Measurements from ENCODE around the gene DNMT1.
"Not testable (repeated sequence)": the region's sequence is repeated elsewhere in the genome, so short reads cannot be mapped to it uniquely, and the experiment has no call there.

DNMT1 gene

GRCh38 chr19:10220695-10221094 lies 25.9 kb upstream of the DNMT1 start:
- DNase-seq = no peak

GRCh38 chr19:10219678-10220077 lies 24.9 kb upstream of the DNMT1 start:
- no peak for DNase-seq

- no peak for DNase-seq
Observed at GRCh38 chr19:10217085-10217484, 22.3 kb upstream of the DNMT1 start.

GRCh38 chr19:10214784-10215183 lies 20.0 kb upstream of the DNMT1 start:
- DNase-seq = no peak

GRCh38 chr19:10211691-10212090 lies 16.9 kb upstream of the DNMT1 start:
- no peak for DNase-seq

GRCh38 chr19:10211061-10211460 lies 16.3 kb upstream of the DNMT1 start:
- no peak for DNase-seq

GRCh38 chr19:10209315-10209714 lies 14.6 kb upstream of the DNMT1 start:
- no peak for DNase-seq

- DNase-seq = no peak
Observed at GRCh38 chr19:10207026-10207425, 12.3 kb upstream of the DNMT1 start.

- no peak for DNase-seq
Observed at GRCh38 chr19:10206226-10206885, 11.6 kb upstream of the DNMT1 start.

GRCh38 chr19:10205636-10206035 lies 10.9 kb upstream of the DNMT1 start:
- DNase-seq = no peak

- DNase-seq = no peak
Observed at GRCh38 chr19:10203686-10204085, 8.9 kb upstream of the DNMT1 start.

GRCh38 chr19:10201176-10201575 lies 6.4 kb upstream of the DNMT1 start:
- no peak for DNase-seq

- not testable (repeated sequence) for DNase-seq
Observed at GRCh38 chr19:10200101-10200500, 5.3 kb upstream of the DNMT1 start.

GRCh38 chr19:10198889-10199644 lies 4.3 kb upstream of the DNMT1 start:
- not testable (repeated sequence) for DNase-seq

GRCh38 chr19:10195199-10195519 lies 406 bp upstream of the DNMT1 start:
- no peak for DNase-seq

GRCh38 chr19:10193790-10194499 lies 808 bp downstream of the DNMT1 start:
- DNase-seq = peak; percentile 40 to 43

- DNase-seq = no peak
Observed at GRCh38 chr19:10192922-10193321, 1.8 kb downstream of the DNMT1 start.

GRCh38 chr19:10191347-10191746 lies 3.4 kb downstream of the DNMT1 start:
- DNase-seq = no peak

GRCh38 chr19:10190026-10190425 lies 4.7 kb downstream of the DNMT1 start:
- no peak for DNase-seq

- DNase-seq = no peak
Observed at GRCh38 chr19:10189616-10190015, 5.1 kb downstream of the DNMT1 start.

GRCh38 chr19:10187315-10187714 lies 7.4 kb downstream of the DNMT1 start:
- no peak for DNase-seq

- no peak for DNase-seq
Observed at GRCh38 chr19:10184636-10185035, 10.1 kb downstream of the DNMT1 start.

- DNase-seq = no peak
Observed at GRCh38 chr19:10183926-10184325, 10.8 kb downstream of the DNMT1 start.

- DNase-seq = no peak
Observed at GRCh38 chr19:10182847-10183246, 11.9 kb downstream of the DNMT1 start.

Data from stimulated activated CD4-positive, alpha-beta T cell treated with anti-CD3 and anti-CD28 coated beads, Interleukin-2, amount 100 ng/mL, for 48 hours (primary cell).